Activated T-cell treated with anti-CD3 and anti-CD28 coated beads for 24 hours (primary cell): ENCODE data around the gene CELF4.
"Not testable (repeated sequence)": the region's sequence is repeated elsewhere in the genome, so short reads cannot be mapped to it uniquely, and the experiment has no call there.

Source experiments
- DNase-seq: peaks from one replicate; pipeline ENCODE4 v3.0.0-alpha.2; 2020; ENCODE audit warnings: low read depth

Gene CELF4

DNA sequence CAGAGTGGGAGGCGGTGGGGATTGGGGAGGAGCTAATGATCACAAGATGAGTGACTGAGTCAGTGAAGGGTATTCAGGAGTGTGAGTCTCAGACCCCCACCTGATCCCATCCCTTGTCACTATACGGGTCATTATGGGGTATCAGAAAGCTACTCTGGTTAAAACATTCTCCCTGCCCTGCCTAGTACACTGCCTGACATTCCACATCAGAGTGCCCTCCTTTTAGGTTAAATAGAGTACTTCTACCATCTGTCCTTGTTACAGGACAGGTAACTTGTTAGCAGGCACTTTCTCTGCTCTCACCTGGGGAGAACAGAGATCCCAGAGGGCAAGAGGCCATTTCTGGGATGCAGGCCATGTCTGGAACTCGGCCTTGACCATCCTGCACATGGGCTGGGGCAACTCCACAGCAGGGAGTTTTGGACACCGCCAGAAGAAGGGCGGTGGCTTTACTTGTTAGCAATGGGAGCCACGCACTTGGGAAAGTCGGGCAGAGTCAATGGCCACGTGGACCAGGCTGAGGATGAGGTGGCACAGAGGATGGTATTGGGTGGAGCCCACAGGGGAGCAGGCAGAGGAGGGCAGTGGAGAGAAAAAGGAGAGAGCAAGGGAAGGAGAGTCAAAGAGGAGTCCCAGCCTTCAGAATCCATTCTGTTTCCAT, 98.5 kb downstream of the CELF4 start:
- DNase-seq, result no peak

DNA sequence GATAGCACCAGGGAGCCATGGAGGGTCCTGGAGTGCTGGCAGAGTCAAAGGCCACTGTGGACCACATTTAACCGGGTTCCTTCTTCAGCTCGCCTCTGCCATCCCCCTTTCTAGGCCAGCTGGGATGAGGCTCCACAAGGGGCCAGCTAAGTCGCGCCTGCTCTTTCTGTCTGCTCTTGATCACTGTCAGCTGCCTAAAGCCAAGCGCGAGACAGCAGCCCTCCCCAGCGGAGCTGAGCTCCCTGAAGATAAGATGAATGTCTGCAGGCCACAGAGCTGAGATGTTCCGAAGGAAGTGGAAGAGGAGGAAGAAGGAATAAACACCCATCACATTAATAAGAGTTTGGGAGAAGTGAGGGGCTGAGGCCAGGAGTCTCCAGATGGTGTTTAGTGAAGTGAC, 99.6 kb downstream of the CELF4 start:
- no peak for DNase-seq

DNA sequence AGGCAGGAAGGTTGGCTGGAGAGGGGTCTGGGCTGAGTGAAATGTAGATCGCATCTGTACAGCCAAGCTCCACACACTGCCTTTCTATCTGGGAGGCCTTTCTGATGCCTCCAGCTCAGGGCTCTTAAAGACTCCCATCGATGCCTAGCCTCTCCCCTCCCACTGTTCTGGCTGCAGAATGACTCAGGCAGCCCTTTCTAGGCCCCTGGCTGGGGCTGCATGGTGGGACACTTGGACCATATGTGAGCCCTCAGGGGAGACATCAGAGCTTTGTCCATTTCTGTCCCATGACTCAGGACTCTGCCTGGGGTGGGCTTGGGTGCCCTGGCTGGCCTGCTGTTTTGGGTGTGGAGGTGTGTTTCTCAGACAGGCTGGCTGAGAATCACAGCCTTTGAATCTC, 101.3 kb downstream of the CELF4 start:
- DNase-seq, result no peak

DNA sequence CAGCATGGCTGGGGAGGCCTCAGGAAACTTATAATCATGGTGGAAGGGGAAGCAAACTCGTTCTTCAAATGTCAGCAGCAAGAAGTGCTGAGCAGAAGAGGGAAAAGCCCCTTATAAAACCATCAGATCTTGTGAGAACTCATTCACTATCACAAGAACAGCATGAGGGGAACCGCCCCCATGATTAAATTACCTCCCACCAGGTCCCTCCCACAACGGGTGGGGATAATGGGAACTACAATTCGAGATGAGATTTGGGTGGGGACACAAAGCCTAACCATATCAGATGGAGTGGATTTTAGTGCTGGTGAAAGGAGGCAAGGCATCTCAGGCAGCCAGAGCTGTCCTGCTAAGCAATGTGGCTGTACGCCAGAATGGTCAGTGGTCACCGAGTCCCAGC, 104.3 kb downstream of the CELF4 start:
- not testable (repeated sequence) for DNase-seq

DNA sequence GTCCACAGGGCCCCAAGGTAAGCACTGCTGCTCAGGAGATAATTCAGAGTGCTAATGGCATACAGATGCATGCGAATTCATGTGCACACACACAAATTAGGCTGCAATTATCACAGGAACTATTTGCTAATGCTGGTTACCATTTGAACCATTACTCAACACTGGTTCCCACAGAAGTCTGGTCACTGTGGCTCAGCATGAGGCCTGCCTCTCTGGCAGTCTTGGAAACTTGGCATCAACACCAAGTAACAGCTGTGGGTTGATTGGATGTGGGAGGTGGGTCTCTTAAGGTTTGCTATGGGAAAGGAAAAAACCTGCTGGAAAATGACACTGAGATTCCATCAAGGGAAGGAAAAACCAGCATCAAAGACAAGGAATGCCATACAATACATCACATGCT, 105.0 kb downstream of the CELF4 start:
- no peak for DNase-seq

DNA sequence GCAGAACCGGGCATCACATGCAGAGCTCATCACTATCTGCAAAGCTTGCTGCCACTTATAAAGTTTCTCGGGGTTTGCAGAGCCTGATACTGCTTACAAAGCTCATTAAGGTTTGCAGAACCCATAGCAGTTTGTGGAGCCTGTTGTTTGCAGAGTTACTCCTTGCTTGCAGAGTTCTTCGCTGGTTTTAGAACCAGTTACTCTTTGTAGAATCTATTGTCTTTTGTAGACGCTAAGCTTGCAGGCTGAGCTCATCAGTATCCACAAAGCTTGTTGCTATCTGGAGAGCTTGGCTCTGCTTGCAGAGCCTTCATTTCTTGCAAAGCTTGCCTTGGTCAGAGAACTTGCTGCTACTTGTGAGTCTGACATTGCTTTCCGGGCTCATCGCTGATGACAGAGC, 106.9 kb downstream of the CELF4 start:
- no peak for DNase-seq

DNA sequence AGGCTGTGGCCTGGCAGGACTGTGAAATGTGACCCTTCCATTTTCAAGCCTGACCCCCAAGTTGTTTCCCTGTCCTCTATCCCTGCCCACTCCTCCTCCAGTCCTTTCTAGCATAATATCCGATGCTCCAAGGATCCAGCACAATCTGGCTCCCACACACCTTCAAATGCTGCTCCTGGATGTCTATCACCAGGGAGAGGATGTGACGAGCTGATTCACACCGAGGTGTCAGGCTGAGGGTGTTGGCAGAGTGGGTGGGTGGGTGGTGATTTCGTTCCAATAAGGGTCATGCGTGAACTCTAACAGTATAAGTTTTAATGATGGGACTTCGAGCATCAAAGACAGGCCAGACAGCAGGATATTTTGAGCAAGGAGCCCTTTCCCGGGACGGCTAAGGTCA, 107.8 kb downstream of the CELF4 start:
- DNase-seq, result no peak

DNA sequence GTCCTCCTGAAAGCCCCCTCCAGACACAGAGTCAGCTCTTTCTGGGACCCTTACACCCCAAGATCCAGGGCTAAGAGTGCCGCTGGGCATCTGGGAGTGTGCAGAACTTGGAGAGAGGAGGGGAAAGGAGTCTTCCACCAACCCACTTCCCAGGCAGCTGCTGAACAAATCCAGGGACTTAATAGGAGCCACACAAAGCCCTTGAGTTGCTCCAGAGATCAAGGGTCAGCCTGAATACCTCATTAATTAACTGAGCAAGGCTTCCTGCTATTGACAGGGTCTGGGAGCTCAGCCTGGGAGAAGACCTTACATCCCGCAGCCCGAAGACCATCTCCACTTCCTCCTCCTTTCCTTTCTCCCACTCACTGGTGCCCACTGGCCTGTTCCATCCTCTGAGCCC, 108.3 kb downstream of the CELF4 start:
- DNase-seq, result no peak

DNA sequence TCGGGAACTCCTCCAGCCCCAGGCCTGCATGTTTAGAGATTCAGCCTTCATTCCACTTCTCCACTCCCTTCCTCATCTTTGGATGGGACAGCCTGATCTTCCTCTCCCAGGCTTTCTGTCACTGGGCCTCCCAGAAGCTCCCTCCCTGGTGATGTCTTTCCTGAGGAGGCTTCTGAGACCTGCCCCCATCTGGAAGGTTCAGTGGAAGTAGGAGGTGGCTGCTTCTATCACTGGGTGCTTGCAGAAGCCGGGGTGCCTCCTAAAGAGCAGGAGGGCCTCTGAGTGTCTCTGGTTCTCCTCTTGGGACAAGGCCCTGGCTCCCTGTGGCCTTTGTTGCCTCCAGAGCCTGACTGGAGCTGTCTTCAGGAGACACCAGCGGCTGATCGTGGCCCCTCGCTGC, 108.7 kb downstream of the CELF4 start:
- no peak for DNase-seq

DNA sequence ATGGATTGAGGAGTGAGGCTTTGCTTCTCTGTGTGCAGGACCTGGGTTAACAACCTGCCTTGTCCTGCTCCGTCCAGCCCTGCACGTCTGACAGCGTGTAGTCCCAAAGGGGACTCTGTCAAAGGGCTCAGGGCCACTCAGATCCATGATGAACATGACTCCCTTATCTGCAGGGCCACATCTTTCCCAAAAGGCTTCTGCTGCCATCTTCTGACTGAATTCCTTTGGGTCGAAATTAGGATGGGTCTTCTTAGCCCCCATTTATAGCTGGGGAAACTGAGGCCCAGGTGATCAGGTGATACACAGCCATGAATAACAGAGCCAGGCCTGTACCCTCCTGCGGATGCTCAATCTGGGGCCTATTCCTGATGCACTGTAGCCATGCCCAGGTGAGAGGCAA, 109.2 kb downstream of the CELF4 start:
- no peak for DNase-seq

DNA sequence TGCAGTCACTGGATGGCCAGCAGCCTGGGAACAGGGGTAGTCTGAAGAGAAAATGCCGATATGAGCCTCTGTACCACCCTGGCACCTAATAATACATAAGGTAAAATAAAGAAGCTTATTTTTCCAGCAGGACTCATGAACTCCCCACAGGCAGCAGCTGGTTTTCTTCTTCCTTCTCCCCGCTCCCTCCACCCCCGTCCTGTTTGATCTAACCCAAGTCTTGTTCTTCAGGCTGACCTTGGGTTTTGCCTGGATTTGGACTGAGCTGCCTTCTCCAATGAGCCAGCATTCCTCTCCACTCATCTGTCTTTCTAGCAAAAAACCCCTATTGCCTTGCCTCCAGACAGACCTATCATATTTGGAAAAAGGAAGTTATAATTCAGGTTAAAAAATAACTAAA, 111.8 kb downstream of the CELF4 start:
- no peak for DNase-seq

DNA sequence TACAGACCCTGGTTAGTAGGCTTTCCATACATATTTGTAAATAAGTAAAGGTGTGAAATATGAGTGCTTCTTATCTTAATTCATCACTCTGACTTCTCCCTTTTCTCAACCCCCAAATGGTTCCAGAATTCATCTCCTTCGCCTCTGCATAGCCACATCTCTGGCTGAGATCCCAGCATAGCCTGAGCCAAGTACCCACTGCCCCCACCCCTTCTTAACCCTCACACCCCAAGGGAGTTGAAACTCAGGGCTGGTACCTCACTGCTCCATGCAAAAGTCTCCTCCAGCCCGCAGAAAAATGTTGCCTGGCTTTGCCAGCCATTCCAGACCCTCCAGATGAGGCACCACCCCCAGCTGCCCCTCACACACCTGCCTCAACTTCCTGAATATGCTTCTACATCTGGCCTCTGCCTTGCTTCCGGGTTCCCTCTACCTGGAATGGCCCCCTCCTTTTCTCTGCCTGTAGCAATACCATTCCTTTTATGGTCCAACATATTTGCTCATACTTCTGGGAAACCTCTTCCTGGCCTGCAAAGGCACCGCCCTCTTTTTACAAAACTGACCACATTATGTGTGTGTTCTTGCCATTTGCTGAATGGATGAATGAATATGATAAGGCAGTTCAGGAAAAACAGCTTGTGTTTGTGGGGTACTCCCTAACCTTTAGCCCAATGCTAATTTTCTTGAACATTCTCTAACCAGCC, 112.8 kb downstream of the CELF4 start:
- no peak for DNase-seq

DNA sequence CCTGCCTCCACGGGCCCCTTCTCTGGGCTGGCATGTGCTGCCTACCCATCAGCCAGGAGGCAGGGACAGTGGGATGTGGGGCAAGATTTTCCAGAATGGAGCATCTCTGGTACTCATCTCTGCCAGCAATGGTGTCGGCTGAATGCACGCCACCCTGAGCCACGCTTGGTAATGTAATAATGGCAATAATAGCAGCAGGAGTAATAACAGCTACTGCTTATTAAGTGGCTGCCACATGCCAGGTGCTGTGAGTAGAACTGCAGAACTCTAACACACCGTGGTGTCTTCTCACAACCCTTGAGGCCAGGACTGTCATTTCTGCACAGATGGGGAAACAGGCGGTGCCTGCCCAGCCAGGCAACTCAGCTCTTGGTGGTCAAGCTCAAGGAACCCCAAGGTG, 113.6 kb downstream of the CELF4 start:
- no peak for DNase-seq

DNA sequence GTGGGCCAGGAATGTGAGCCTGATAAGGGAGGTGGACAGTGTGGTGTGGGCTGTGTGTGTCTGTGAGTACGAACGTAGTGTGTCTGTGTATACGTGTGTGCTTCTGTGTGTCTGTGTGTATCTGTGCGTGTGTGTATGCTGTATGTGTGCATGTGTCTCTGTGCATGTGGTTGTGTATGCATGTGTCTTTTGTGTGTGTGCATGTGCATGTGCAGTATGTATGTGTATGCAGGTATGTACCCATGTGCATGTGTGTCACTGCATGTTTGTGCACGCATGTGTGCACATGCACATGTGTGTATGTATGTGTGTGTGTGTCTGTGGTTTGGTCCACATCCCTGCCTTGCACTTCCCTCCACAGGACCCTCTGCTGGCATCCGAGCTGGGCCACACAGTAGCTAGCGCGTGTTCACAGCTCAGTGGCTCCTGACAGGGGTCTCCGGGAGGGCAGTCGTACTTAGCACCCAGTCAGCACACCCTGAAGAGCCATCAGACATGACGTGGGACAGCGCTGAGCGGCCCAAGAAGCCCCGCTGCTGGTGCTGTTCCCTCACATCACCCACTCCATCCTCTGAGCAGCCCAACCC, 114.3 kb downstream of the CELF4 start:
- no peak for DNase-seq

DNA sequence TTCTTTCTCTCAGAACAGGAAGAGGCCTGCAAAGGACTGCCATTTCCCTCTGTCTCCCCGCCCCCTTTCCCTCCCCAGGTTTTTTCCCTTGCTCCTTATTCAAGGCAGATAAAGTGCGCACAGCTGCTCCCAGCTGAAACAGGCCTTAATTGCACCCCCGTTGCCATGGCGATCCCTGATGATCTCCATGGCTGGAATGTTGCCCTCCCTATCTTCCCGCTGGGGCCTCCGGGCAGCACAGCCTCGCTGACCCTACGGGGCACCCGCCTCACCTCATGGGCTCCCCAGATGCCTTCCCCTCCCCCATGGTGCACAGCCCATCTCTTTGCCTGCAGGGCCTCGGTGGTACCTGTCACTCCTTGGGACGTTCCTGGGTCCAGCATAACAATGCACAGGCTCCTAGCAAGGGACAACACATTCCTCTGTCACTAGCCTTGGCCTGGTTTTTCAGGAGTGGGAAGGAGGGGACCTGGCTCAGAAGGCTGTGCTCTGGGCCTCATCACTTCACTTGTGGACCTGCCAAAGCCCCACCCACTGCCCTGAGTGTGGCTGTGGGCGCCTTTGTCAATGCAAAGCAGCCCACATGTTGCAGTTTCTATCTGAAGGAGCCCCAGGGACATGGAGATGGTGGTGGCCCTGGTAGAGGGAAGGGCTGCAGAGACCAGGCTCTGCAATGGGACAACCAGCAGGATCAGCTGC, 115.0 kb downstream of the CELF4 start:
- DNase-seq, result no peak

DNA sequence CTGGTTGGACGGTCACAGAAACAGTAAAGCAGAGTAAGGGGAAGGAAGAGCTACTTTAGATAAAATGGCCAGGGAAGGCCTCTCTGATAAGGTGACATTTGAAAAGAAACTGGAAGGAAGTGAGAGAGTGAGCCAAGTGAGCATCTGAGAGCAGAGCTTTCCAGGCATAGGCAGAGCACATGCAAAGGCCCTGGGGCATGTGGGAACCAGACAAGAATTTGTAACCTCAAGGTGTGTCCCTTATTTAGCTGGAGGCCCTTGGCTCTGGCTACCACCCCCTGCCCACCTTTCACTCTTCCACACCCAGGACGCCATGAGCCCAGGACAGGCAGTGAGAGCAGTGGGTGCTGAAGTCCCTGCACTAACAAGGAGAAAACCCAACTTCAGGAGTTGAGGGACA, 116.0 kb downstream of the CELF4 start:
- DNase-seq, result no peak

DNA sequence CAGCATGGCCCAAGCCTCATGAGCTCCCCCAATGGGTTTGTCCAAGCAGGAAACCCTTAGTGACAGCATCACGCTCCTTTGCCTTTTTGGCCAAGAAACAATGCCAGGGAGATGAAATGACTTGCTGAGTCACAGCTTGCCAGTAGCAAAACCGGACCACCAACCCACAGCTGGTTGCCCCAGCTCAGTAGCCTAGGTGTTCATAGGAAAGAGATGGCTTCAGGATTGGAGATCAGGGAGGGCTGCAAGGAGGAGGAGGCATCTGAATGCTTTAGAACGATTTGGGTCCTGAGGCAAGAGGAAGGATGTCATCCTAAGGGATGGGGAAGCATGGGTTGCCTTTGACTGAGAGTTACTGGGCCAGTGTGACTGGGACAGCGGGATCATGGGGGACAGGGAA, 116.7 kb downstream of the CELF4 start:
- DNase-seq, result no peak

DNA sequence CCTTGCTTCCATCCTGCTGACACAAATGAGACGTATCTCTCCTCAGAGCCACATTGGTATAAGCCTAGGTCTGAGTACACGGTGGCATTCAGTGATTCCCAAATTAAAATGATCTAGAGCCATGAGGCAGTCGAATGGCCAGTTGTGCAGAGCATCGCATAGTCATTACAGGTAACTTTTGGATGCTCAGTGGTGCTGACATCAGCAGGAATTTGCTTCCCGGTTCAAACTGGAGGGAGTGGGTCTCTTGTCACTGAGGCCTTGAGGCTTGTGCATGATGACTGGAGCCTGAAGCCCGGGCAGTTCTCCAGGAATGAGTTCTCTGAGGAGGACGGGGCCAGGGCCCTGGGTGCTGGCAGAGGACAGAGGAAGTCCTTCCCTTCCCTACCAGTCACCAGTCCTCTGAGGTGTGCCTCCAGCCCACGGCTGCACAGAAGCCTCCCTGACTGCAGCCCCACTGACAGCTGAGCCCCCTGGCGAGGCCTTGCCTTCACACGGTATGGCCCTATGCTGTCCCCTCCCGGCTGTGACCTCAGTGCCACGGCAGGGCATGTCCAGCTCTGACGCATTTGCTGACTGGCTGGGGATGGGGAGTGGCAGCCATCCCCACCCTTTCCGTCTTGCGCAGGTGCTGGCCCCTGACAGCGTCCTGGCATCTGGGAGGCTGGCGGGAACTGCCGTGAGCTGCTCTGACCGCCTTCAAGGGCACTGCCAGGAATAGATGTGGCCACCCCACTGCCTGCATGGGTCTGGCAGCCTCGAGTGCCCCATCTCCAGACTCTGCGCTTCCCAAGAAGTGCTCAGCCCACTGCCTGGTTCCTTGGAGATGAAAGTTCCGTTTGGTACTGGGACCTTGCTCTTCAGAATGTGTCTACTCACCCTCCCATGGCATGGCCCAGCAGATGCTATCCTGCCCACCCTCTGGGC, 117.4 kb downstream of the CELF4 start:
- DNase-seq, result no peak

DNA sequence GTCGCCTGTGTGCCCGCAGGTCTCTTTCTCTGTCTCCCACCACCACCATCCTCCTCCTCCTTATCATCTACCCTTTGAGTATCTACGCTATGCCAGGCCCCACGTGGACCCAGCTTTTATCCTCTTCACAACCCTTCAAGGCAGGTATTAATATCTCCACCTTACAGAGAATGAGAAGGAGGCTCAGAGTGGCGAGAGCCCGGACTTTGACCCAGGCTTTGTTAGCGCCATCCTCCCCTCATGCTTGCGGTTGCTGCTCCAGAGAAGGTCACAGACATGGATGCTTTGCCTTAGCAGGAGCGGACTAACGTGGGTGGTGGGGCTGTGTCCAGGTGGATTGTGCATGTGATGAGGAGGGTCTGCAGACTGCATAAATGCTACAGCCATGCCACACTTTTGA, 119.8 kb downstream of the CELF4 start:
- no peak for DNase-seq

DNA sequence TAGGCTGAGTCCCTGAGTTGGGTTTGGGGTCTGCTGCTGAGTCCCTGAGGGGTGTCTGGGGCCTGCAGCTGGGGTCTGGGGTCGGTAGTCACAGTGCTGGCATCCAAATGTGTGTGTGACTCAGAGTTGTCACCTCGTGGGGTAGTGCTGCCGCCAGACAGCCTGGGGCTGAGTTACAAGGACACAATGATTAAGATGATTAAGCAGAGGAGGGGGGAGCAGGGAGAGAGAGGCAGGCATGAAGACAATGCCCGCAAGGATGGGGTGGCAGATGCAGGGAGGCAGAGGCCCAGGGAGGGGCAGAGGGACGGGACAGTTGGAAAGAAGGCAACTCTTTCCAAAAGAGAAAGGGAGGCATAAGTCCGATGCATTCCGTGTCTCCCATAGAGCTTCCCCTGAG, 120.2 kb downstream of the CELF4 start:
- DNase-seq, result no peak

DNA sequence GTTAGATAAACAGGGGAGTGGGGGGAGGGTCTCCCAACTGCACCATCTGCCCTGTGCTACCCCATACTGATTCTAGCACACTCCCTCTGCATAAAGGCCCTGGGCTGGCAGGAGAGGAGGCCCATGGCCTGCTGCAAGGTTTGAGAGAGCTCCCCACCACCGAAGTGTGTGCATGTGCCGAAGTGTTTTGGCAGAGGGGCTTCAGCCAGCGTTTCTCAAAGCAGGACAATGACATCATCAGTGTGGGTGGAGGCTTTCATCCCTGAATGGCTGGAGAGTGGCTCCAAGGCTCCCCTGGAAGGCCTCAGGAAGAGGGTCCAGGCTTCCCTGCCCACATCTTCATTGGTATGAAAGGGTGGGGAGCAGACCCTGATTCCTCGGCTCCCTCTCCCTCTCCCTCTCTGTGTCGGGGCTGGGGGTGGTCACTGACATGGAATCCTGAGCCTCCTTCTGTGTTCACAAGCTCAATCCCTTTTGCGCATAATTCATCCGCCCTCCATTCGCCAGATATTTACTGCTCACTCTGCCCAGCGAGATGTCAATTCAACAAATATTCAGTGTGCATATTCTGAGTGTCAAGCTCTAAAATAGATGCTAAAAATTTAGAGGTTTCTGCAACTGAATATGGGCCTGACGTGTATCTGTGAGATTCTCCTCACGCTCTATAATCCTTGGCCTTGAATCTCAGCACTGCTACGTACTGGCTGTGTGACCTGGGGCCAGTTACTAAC, 122.1 kb downstream of the CELF4 start:
- no peak for DNase-seq
